Measurements from ENCODE around the gene C1GALT1C1L.

DNA sequence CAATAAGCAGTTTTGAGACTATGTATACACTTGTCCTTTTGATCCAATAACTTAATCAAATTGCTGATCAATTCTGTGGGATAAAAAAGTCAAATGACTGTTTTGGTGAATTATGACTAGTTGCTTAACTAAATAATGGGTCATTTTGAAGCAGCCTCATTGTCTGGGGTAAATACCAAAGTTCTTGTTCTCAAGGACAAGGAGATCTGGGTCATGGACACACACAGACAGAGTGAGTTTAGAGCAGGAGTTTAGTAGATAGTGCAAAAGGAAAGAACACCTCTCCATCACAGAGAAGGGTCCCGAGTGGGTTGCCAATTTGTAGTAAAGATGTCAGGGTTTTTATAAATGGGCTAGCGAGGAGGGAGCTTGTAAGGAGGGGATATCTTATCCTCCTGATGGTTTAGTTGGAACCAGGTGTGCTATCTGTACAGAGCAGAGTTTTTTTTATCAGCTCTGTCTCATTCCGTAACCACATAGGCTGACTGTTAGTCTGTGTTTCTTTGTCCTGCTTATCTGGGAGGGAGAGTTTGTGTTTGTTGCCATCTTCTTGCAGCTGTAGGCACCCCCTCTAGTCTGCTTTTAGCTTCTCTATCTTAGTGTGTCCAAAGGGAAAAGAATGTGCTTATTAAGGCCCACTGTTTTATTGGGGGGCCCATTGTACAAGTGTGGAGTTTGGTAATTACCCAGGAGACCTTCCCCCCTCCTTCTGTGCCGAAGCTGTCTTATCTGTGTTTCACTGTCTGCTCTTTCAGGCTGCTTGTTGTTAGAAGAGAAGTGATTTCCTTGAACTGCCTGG lies 48.7 kb upstream of the C1GALT1C1L start:
- TF ChIP-seq CTCF (IDR thresholded peaks at IDR 0.05; ENCODE audit: extremely low read depth in 1 of 2, insufficient read depth in 1 of 2, low read depth in 1 of 2, low read length in 2 of 2) (no peak), POLR2A (IDR thresholded peaks at IDR 0.05; ENCODE audit: low read depth, low read length) (no peak), EZH2 (IDR thresholded peaks at IDR 0.05; ENCODE audit: borderline replicate concordance, low read depth, low read length, severe bottlenecking) (no peak)

All from endothelial cell of umbilical vein (primary cell).